NCI-H748 (cell line): Measurements from ENCODE around the gene ARRB1.

Source experiments
- DNase-seq: peaks from one replicate; lab custom pipeline; 2025; ENCODE audit not compliant: unreplicated experiment; lab: John Stamatoyannopoulos, UW

The ARRB1 gene

GRCh38 chr11:75303544-75304224 is 47.8 kb downstream of the ARRB1 start:
- DNase-seq: peak; percentile 46

GRCh38 chr11:75302371-75302770 is 49.1 kb downstream of the ARRB1 start:
- no peak for DNase-seq

- no peak for DNase-seq
Measured at GRCh38 chr11:75301601-75302345, 49.7 kb downstream of the ARRB1 start.

- no peak for DNase-seq
Measured at GRCh38 chr11:75301131-75301530, 50.3 kb downstream of the ARRB1 start.

GRCh38 chr11:75298976-75299260 is 52.5 kb downstream of the ARRB1 start:
- no peak for DNase-seq

GRCh38 chr11:75298191-75298975 is 53.1 kb downstream of the ARRB1 start:
- peak; percentile 78 for DNase-seq

- no peak for DNase-seq
Measured at GRCh38 chr11:75293903-75294302, 57.6 kb downstream of the ARRB1 start.

GRCh38 chr11:75292943-75293342 is 58.5 kb downstream of the ARRB1 start:
- DNase-seq: no peak

GRCh38 chr11:75291741-75292140 is 59.7 kb downstream of the ARRB1 start:
- DNase-seq: no peak

GRCh38 chr11:75289919-75290318 is 61.5 kb downstream of the ARRB1 start:
- DNase-seq: no peak

GRCh38 chr11:75289511-75289760 is 62.0 kb downstream of the ARRB1 start:
- no peak for DNase-seq

- DNase-seq: no peak
Measured at GRCh38 chr11:75287579-75287978, 63.9 kb downstream of the ARRB1 start.

- DNase-seq: no peak
Measured at GRCh38 chr11:75286826-75287465, 64.5 kb downstream of the ARRB1 start.

GRCh38 chr11:75285776-75286360 is 65.6 kb downstream of the ARRB1 start:
- no peak for DNase-seq

- no peak for DNase-seq
Measured at GRCh38 chr11:75283391-75283931, 68.0 kb downstream of the ARRB1 start.

- DNase-seq: no peak
Measured at GRCh38 chr11:75281469-75282095, 69.9 kb downstream of the ARRB1 start.

GRCh38 chr11:75280770-75281468 is 70.5 kb downstream of the ARRB1 start:
- no peak for DNase-seq

- DNase-seq: peak; percentile 71
Measured at GRCh38 chr11:75280227-75280701, 71.2 kb downstream of the ARRB1 start.

GRCh38 chr11:75279273-75279672 is 72.2 kb downstream of the ARRB1 start:
- no peak for DNase-seq
